Left ventricle myocardium inferior (tissue), 1 donor: ENCODE data around the gene C1orf159. TPM values are rescaled to one million over a fixed set of nuclear protein-coding genes. Genes with fewer than 3 reads are reported as not detected.
"Not testable (repeated sequence)": the region's sequence is repeated elsewhere in the genome, so short reads cannot be mapped to it uniquely, and the experiment has no call there.

Experiments
- DNase-seq: peaks from one replicate; pipeline ENCODE4 v3.0.0-alpha.2; 2020
- H3K27ac ChIP-seq: fragments of 200-600 bp; replicated peaks from 2 replicates; pipeline ENCODE4 v1.8.0; 2021
- H3K27me3 ChIP-seq: fragments of 200-600 bp; 2 replicates; pipeline ENCODE4 v1.8.0; 2021; ENCODE audit warnings: low read depth
- H3K36me3 ChIP-seq: fragments of 200-600 bp; 2 replicates; pipeline ENCODE4 v1.8.0; 2021
- H3K4me1 ChIP-seq: fragments of 200-600 bp; 2 replicates; pipeline ENCODE4 v1.8.0; 2021
- H3K4me3 ChIP-seq: fragments of 200-600 bp; 2 replicates; pipeline ENCODE4 v1.8.0; 2021; ENCODE audit warnings: mild to moderate bottlenecking, moderate library complexity
- H3K9me3 ChIP-seq: fragments of 200-600 bp; replicated peaks from 2 replicates; pipeline ENCODE4 v1.8.0; 2021
- CTCF ChIP-seq: fragments of 200-600 bp; IDR thresholded peaks from 2 replicates; pipeline ENCODE4 v1.8.0; 2021; ENCODE audit warnings: antibody characterized with exemption, mild to moderate bottlenecking, borderline replicate concordance
- intact Hi-C: fragments of 100-400 bp; cut with micrococcal nuclease; formaldehyde crosslinking; loops from one replicate; pipeline ENCODE4 v1.11.0; 2022
- total RNA-seq: library from RNA; stranded (reverse); fragmentation: NEBNext Ultra II Directional; extraction: Animal tissue kit (Norgen Biotek cat#: 25700); gene quantifications from one replicate; pipeline ENCODE4 v1.2.1, GENCODE V29; 2021
- donor health status: DM: no; HTN: yes; CAD: no; lungs with severe emphysema.

Gene C1orf159
- total RNA-seq, 1 donor from 2014 or later, result 3.8 TPM

DNA sequence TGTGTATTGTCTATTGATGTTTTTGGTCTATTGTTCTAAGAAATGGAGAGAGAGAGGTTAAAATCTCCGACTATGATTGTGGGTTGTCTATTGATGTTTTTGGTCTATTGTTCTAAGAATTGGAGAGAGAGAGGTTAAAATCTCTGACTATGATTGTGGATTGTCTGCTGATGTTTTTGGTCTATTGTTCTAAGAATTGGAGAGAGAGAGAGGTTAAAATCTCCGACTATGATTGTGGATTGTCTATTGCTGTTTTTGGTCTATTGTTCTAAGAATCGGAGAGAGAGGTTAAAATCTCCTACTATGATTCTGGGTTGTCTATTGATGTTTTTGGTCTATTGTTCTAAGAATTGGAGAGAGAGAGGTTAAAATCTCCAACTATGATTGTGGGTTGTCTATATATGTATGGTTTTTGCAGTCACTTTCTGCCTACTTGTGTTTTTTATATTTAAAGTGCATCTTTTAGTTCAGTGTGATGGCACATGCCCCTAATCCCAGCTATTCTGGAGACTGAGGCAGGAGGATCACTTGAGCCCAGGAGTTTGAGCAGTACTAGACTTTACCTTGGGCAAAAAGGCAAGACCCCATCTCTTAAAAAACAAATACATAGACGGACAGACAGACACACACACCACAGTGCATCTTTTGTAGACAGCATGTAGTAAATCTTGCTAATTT, 16.2 kb downstream of the C1orf159 start:
- no peak for TF ChIP-seq CTCF
- no peak for DNase-seq
- intact Hi-C loops, result no loop called here
- no peaks in the 10 kb centered on the region for H3K27me3 ChIP-seq
- H3K9me3 ChIP-seq, result peaks cover 8% of the 10 kb centered on the region
- H3K36me3 ChIP-seq, result no peaks in the 10 kb centered on the region
- H3K4me3 ChIP-seq, result no peak overlapping the region
- H3K27ac ChIP-seq, result no peak overlapping the region
- no peaks in the 10 kb centered on the region for H3K4me1 ChIP-seq

- H3K27ac ChIP-seq, result no peak overlapping the region
- intact Hi-C loops, result no loop called here
- no peak overlapping the region for H3K4me3 ChIP-seq
- no peak for TF ChIP-seq CTCF
- DNase-seq, result no peak
- no peaks in the 10 kb centered on the region for H3K4me1 ChIP-seq
- no peaks in the 10 kb centered on the region for H3K36me3 ChIP-seq
- H3K27me3 ChIP-seq, result no peaks in the 10 kb centered on the region
- peaks cover 8% of the 10 kb centered on the region for H3K9me3 ChIP-seq
Measured at GRCh38 chr1:1098681-1099421, 17.0 kb downstream of the C1orf159 start.

- H3K27me3 ChIP-seq, intact Hi-C loops, H3K27ac ChIP-seq, H3K9me3 ChIP-seq, H3K4me1 ChIP-seq, H3K36me3 ChIP-seq, DNase-seq, H3K4me3 ChIP-seq: not testable (repeated sequence)
Measured at GRCh38 chr1:1096136-1096535, 19.8 kb downstream of the C1orf159 start.

DNA sequence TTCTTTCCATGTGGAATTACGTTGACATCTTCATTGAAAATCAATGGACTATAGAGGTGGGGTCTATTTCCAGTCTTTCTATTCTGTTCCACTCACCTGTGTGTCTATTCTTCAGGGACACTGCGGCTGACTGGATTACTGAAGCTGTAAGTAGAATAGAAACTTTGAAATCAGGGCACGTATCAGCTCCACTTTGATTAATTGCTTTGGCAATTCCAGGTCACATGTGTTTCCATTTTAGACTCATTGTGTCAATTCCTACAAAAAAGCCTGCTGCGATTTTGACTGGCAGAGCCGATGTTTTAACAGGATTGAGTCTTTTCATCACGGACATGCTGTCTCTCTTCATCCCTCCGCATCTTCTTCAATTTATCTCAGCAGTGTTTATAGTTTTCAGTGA, 20.9 kb downstream of the C1orf159 start:
- Histone ChIP-seq H3K27ac (no peak overlapping the region), H3K27me3 (no peaks in the 10 kb centered on the region), H3K4me3 (no peak overlapping the region), H3K9me3 (peaks cover 3% of the 10 kb centered on the region), H3K36me3 (no peaks in the 10 kb centered on the region), H3K4me1 (no peaks in the 10 kb centered on the region)
- no peak for TF ChIP-seq CTCF
- no peak for DNase-seq
- intact Hi-C loops, result no loop called here

GRCh38 chr1:1093610-1093943, 22.3 kb downstream of the C1orf159 start:
- no peak overlapping the region for H3K27ac ChIP-seq
- intact Hi-C loops, result no loop called here
- no peaks in the 10 kb centered on the region for H3K36me3 ChIP-seq
- no peaks in the 10 kb centered on the region for H3K4me1 ChIP-seq
- H3K27me3 ChIP-seq, result no peaks in the 10 kb centered on the region
- no peak for DNase-seq
- no peaks in the 10 kb centered on the region for H3K9me3 ChIP-seq
- H3K4me3 ChIP-seq, result no peak overlapping the region
- no peak for TF ChIP-seq CTCF

DNA sequence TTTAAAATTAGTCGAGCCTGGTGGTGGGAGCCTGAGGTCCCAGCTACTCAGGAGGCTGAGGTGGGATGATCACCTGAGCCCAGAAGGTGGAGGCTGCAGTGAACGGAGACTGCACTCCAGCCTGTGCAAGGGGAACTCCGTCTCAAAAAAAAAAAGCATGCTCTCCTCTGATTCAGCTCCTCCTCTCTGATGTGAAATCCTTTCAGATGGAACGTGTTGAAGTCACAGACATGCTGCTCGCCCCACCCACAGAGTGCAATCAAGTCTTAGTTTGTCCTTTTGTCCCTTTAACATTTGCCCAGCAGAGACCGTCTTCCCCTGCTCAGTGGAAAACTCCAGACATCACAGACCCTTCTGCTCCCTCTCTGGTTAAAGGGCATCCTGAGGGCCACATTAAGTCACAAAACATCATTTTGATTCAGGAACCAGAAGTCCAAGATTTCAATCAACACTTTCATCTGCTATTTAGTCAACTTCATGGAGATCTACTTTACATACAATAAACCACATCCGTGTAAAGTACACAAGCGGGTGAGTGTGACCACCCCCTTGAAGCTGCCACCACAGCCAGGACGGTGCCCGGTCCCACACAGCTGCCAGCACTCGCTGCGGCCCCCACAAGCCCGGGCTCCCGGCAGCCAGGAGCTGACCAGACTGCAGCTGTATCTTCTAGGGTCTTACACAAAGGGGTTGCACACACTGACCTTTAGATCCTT, 22.8 kb downstream of the C1orf159 start:
- Histone ChIP-seq H3K4me3 (no peak overlapping the region), H3K36me3 (no peaks in the 10 kb centered on the region), H3K27ac (no peak overlapping the region), H3K4me1 (no peaks in the 10 kb centered on the region), H3K9me3 (no peaks in the 10 kb centered on the region), H3K27me3 (no peaks in the 10 kb centered on the region)
- no peak for TF ChIP-seq CTCF
- no peak for DNase-seq
- intact Hi-C loops, result no loop called here
